GM23248 (cell line): Measurements from ENCODE around the gene CLDN14. TPM values are rescaled to one million over a fixed set of nuclear protein-coding genes. Genes with fewer than 3 reads are reported as not detected.

Experiments
- DNase-seq: peaks from one replicate; pipeline ENCODE4 v3.0.0-alpha.2; 2015
- H2AFZ ChIP-seq: fragments of 200-600 bp; sonication (generic); 2 replicates; pipeline ENCODE4 v1.6.1; 2016; ENCODE audit warnings: antibody characterized with exemption
- H3F3A ChIP-seq: fragments of 200-600 bp; sonication (generic); 2 replicates; pipeline ENCODE4 v1.6.1; 2016; ENCODE audit warnings: mild to moderate bottlenecking, antibody characterized with exemption, mixed run types; ENCODE audit not compliant: insufficient read depth
- H3K27ac ChIP-seq: fragments of 200-600 bp; sonication (generic); 2 replicates; pipeline ENCODE4 v1.5.1; 2016; ENCODE audit warnings: mild to moderate bottlenecking
- H3K27me3 ChIP-seq: fragments of 200-600 bp; sonication (generic); replicated peaks from 2 replicates; pipeline ENCODE4 v1.6.1; 2016; ENCODE audit warnings: mild to moderate bottlenecking; ENCODE audit not compliant: insufficient read depth
- H3K36me3 ChIP-seq: fragments of 200-600 bp; sonication (generic); 2 replicates; pipeline ENCODE4 v1.6.1; 2016; ENCODE audit warnings: low read depth, mild to moderate bottlenecking
- H3K4me1 ChIP-seq: fragments of 200-600 bp; sonication (generic); 2 replicates; pipeline ENCODE4 v1.6.1; 2016; ENCODE audit warnings: mild to moderate bottlenecking; ENCODE audit not compliant: insufficient read depth
- H3K4me2 ChIP-seq: fragments of 200-600 bp; sonication (generic); one replicate; pipeline ENCODE4 v1.6.1; 2016; ENCODE audit warnings: mild to moderate bottlenecking; ENCODE audit not compliant: unreplicated experiment
- H3K4me3 ChIP-seq: fragments of 200-600 bp; sonication (generic); 2 replicates; pipeline ENCODE4 v1.5.1; 2016; ENCODE audit warnings: mild to moderate bottlenecking
- H3K79me2 ChIP-seq: fragments of 200-600 bp; sonication (generic); 2 replicates; pipeline ENCODE4 v1.6.1; 2016; ENCODE audit warnings: mild to moderate bottlenecking; ENCODE audit not compliant: insufficient read depth
- H3K9ac ChIP-seq: fragments of 200-600 bp; sonication (generic); 2 replicates; pipeline ENCODE4 v1.6.1; 2016; ENCODE audit warnings: mild to moderate bottlenecking
- H3K9me2 ChIP-seq: fragments of 200-600 bp; sonication (generic); 2 replicates; pipeline ENCODE4 v1.6.1; 2016; ENCODE audit warnings: mixed run types, mild to moderate bottlenecking, moderate library complexity; ENCODE audit not compliant: insufficient read depth
- H3K9me3 ChIP-seq: fragments of 200-600 bp; sonication (generic); one replicate; pipeline ENCODE4 v1.6.1; 2017; ENCODE audit warnings: low read depth
- H4K20me1 ChIP-seq: fragments of 200-600 bp; sonication (generic); 2 replicates; pipeline ENCODE4 v1.6.0; 2016; ENCODE audit not compliant: insufficient read depth
- EZH2 ChIP-seq: fragments of 200-600 bp; sonication (generic); IDR thresholded peaks from 2 replicates; pipeline ENCODE4 v1.6.1; 2018; ENCODE audit warnings: antibody characterized with exemption, mild to moderate bottlenecking; ENCODE audit not compliant: insufficient read depth, poor library complexity, severe bottlenecking
- EZH2phosphoT487 ChIP-seq: fragments of 200-600 bp; sonication (generic); IDR thresholded peaks from 2 replicates; pipeline ENCODE4 v1.6.1; 2018; ENCODE audit warnings: antibody characterized with exemption, moderate library complexity, mild to moderate bottlenecking, low read depth; ENCODE audit not compliant: insufficient read depth
- WGBS, 2 experiments: methylation state at CpG; one replicate each; pipeline ENCODE4 v1.1.6; 2015 to 2017; ENCODE audit warnings: low lambda C conversion rate in 2 of 2, low coverage in 1 of 2; ENCODE audit errors: missing lambda C conversion rate in 2 of 2; 5-methylcytosine and 5-hydroxymethylcytosine counted together
- in situ Hi-C: fragments of 300-500 bp; cut with MboI; formaldehyde crosslinking; loops from 2 replicates; pipeline ENCODE4 v1.15.0; 2020
- polyA plus RNA-seq: library from polyadenylated mRNA; unstranded; fragments of >200 nt; fragmentation: Nextera tagmentation; extraction: Ambion mirVana; gene quantifications from 2 replicates; pipeline ENCODE4 v1.2.1, GENCODE V29; 2016
- total RNA-seq: library from RNA; depleted of rRNA; stranded (reverse); fragments of >200 nt; shearing (Covaris generic); gene quantifications from 2 replicates; pipeline ENCODE4 v1.2.3, GENCODE V29; 2014

CLDN14 gene
- total and polyA plus RNA-seq, 2 experiments from 2014 or later = not detected

GRCh38 chr21:36466061-36466511, 13.8 kb downstream of the CLDN14 start:
- H3K4me3 ChIP-seq = no peak overlapping the region
- no peaks in the 10 kb centered on the region for H4K20me1 ChIP-seq
- 72 to 73% methylated on average over 8 of the region's 8 CpGs for WGBS, 2 experiments
- H3K27ac ChIP-seq = no peak overlapping the region
- no peaks in the 10 kb centered on the region for H3F3A ChIP-seq
- in situ Hi-C loops = no loop called here
- no peaks in the 10 kb centered on the region for H3K9me3 ChIP-seq
- H3K36me3 ChIP-seq = no peaks in the 10 kb centered on the region
- no peak overlapping the region for H3K4me2 ChIP-seq
- H2AFZ ChIP-seq = no peak overlapping the region
- H3K79me2 ChIP-seq = no peaks in the 10 kb centered on the region
- no peak overlapping the region for H3K9ac ChIP-seq
- no peaks in the 10 kb centered on the region for H3K4me1 ChIP-seq
- H3K9me2 ChIP-seq = no peaks in the 10 kb centered on the region
- TF ChIP-seq EZH2phosphoT487 = no peak
- no peak for TF ChIP-seq EZH2
- H3K27me3 ChIP-seq = no peaks in the 10 kb centered on the region
- no peak for DNase-seq

- Histone ChIP-seq H3K4me2 (no peak overlapping the region), H3K27ac (no peak overlapping the region)
Observed at GRCh38 chr21:36465478-36465877, 14.4 kb downstream of the CLDN14 start.

GRCh38 chr21:36464590-36464989, 15.3 kb downstream of the CLDN14 start:
- no peak overlapping the region for H3K9ac ChIP-seq
- no peak overlapping the region for H3K4me3 ChIP-seq
- H3K9me3 ChIP-seq = no peaks in the 10 kb centered on the region
- H3K4me1 ChIP-seq = no peaks in the 10 kb centered on the region
- H3K4me2 ChIP-seq = no peak overlapping the region
- no peak for DNase-seq
- no peaks in the 10 kb centered on the region for H3K27me3 ChIP-seq
- H3K36me3 ChIP-seq = no peaks in the 10 kb centered on the region
- H3F3A ChIP-seq = no peaks in the 10 kb centered on the region
- H3K27ac ChIP-seq = no peak overlapping the region
- TF ChIP-seq EZH2 = no peak
- TF ChIP-seq EZH2phosphoT487 = no peak
- H2AFZ ChIP-seq = no peak overlapping the region
- H3K9me2 ChIP-seq = no peaks in the 10 kb centered on the region
- H3K79me2 ChIP-seq = no peaks in the 10 kb centered on the region
- H4K20me1 ChIP-seq = no peaks in the 10 kb centered on the region
- in situ Hi-C loops = no loop called here
- WGBS, 2 experiments = 75 to 81% methylated on average over 3 of the region's 3 CpGs

More at GRCh38 chr21:36465478-36465877, 14.4 kb downstream of the CLDN14 start:
- no peak overlapping the region for H2AFZ ChIP-seq
- H3K4me1 ChIP-seq = no peaks in the 10 kb centered on the region
- H3F3A ChIP-seq = no peaks in the 10 kb centered on the region
- no peaks in the 10 kb centered on the region for H3K79me2 ChIP-seq
- H3K27me3 ChIP-seq = no peaks in the 10 kb centered on the region
- no peak overlapping the region for H3K4me3 ChIP-seq
- no peaks in the 10 kb centered on the region for H3K9me3 ChIP-seq
- WGBS, 2 experiments = 66 to 67% methylated on average over 8 of the region's 8 CpGs
- no peak for TF ChIP-seq EZH2
- no peak for TF ChIP-seq EZH2phosphoT487
- no peak overlapping the region for H3K9ac ChIP-seq
- in situ Hi-C loops = no loop called here
- no peak for DNase-seq
- no peaks in the 10 kb centered on the region for H3K36me3 ChIP-seq
- H3K9me2 ChIP-seq = no peaks in the 10 kb centered on the region
- H4K20me1 ChIP-seq = no peaks in the 10 kb centered on the region

- H3K4me2 ChIP-seq = no peak overlapping the region
- H3K9me3 ChIP-seq = no peaks in the 10 kb centered on the region
- 79 to 82% methylated on average over 10 of the region's 10 CpGs for WGBS, 2 experiments
- H3K4me3 ChIP-seq = no peak overlapping the region
- no peaks in the 10 kb centered on the region for H3K36me3 ChIP-seq
- in situ Hi-C loops = no loop called here
- H3F3A ChIP-seq = no peaks in the 10 kb centered on the region
- H3K9me2 ChIP-seq = no peaks in the 10 kb centered on the region
- no peaks in the 10 kb centered on the region for H3K79me2 ChIP-seq
- no peak overlapping the region for H3K27ac ChIP-seq
- no peaks in the 10 kb centered on the region for H3K27me3 ChIP-seq
- H4K20me1 ChIP-seq = no peaks in the 10 kb centered on the region
- H3K9ac ChIP-seq = no peak overlapping the region
- DNase-seq = no peak
- H2AFZ ChIP-seq = no peak overlapping the region
- TF ChIP-seq EZH2phosphoT487 = no peak
- no peak for TF ChIP-seq EZH2
- no peaks in the 10 kb centered on the region for H3K4me1 ChIP-seq
Observed at GRCh38 chr21:36463991-36464390, 15.9 kb downstream of the CLDN14 start.

- H3K4me2 ChIP-seq = no peak overlapping the region
- H4K20me1 ChIP-seq = no peaks in the 10 kb centered on the region
- H3K27me3 ChIP-seq = no peaks in the 10 kb centered on the region
- no peak for DNase-seq
- H3K9ac ChIP-seq = no peak overlapping the region
- no peaks in the 10 kb centered on the region for H3K4me1 ChIP-seq
- no peaks in the 10 kb centered on the region for H3F3A ChIP-seq
- no peaks in the 10 kb centered on the region for H3K9me2 ChIP-seq
- in situ Hi-C loops = no loop called here
- TF ChIP-seq EZH2phosphoT487 = no peak
- TF ChIP-seq EZH2 = no peak
- H3K27ac ChIP-seq = no peak overlapping the region
- H3K79me2 ChIP-seq = no peaks in the 10 kb centered on the region
- no peak overlapping the region for H3K4me3 ChIP-seq
- no peaks in the 10 kb centered on the region for H3K9me3 ChIP-seq
- H3K36me3 ChIP-seq = no peaks in the 10 kb centered on the region
- 89 to 92% methylated on average over 10 of the region's 10 CpGs for WGBS, 2 experiments
- H2AFZ ChIP-seq = no peak overlapping the region
Observed at GRCh38 chr21:36463204-36463603, 16.7 kb downstream of the CLDN14 start.
